CD4-positive, alpha-beta T cell treated with Interleukin-21 for 1 hour (primary cell): ENCODE measurements around the gene CACNA1B.
"Not testable (repeated sequence)": the region's sequence is repeated elsewhere in the genome, so short reads cannot be mapped to it uniquely, and the experiment has no call there.

Source experiments
- DNase-seq: peaks from one replicate; pipeline ENCODE4 v3.0.0-alpha.2; 2020

Gene CACNA1B

GRCh38 chr9:138104251-138105122 is 226.9 kb downstream of the CACNA1B start:
- no peak for DNase-seq

GRCh38 chr9:138105123-138105415 is 227.5 kb downstream of the CACNA1B start:
- no peak for DNase-seq

GRCh38 chr9:138105561-138106505 is 228.3 kb downstream of the CACNA1B start:
- no peak for DNase-seq

GRCh38 chr9:138107039-138107438 is 229.5 kb downstream of the CACNA1B start:
- DNase-seq = not testable (repeated sequence)

GRCh38 chr9:138111607-138112006 is 234.0 kb downstream of the CACNA1B start:
- DNase-seq = no peak

- DNase-seq = no peak
Observed at GRCh38 chr9:138112090-138112748, 234.6 kb downstream of the CACNA1B start.

GRCh38 chr9:138112791-138113600 is 235.4 kb downstream of the CACNA1B start:
- DNase-seq = no peak

- not testable (repeated sequence) for DNase-seq
Observed at GRCh38 chr9:138113701-138114325, 236.2 kb downstream of the CACNA1B start.

GRCh38 chr9:138114501-138115245 is 237.1 kb downstream of the CACNA1B start:
- DNase-seq = no peak

- no peak for DNase-seq
Observed at GRCh38 chr9:138115506-138115905, 237.9 kb downstream of the CACNA1B start.

GRCh38 chr9:138116521-138116920 is 238.9 kb downstream of the CACNA1B start:
- no peak for DNase-seq

- DNase-seq = no peak
Observed at GRCh38 chr9:138117101-138117750, 239.6 kb downstream of the CACNA1B start.

- DNase-seq = no peak
Observed at GRCh38 chr9:138117836-138118235, 240.3 kb downstream of the CACNA1B start.

GRCh38 chr9:138118601-138119071 is 241.1 kb downstream of the CACNA1B start:
- no peak for DNase-seq

- DNase-seq = no peak
Observed at GRCh38 chr9:138119202-138120027, 241.8 kb downstream of the CACNA1B start.

- no peak for DNase-seq
Observed at GRCh38 chr9:138120072-138120471, 242.5 kb downstream of the CACNA1B start.

GRCh38 chr9:138120511-138121437 is 243.2 kb downstream of the CACNA1B start:
- DNase-seq = no peak

GRCh38 chr9:138121438-138122050 is 244.0 kb downstream of the CACNA1B start:
- no peak for DNase-seq
